NCI-H2029 treated with DMSO at 0.1 percent for 48 hours (cell line): Measurements from ENCODE around the gene TSPAN5.

Experiments used
- DNase-seq: peaks from one replicate; lab custom pipeline; 2025; lab: John Stamatoyannopoulos, UW

Gene TSPAN5

DNA sequence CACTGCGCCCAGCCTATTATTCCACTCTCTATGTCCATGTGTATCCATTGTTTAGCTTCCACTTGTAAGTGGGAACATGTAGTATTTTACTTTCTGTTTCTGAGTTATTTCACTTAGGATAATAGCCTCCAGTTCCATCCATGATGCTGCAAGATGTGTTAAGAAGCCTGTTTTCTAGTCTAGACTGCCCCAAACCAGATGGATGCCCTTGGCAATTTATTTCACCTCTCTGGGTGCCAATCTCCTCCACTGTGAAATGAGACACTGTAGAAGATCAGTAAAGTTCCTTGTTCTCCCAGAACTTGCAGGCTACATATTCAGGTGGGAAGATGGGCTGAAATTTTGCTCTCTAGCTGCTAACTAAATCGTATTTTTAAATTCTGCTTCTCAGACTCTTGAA is 72.8 kb downstream of the TSPAN5 start:
- no peak for DNase-seq

DNA sequence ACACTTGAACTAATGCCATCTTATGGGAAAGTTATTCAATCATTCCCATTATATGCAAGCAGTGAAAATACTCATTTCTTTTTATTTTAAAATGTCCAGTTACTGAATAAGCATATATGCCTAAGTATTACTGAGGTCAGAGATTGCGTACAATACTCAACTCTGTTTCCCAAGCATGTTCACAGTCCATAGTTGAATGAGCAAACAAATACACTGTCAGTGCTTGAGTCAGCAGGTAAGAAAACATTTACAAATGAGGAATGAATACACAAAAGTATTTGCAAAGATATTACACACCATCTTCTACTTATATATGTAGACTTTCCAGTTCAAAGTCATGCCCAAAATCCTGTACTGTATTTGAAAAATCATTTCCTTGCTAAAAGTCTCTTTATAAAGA is 74.1 kb downstream of the TSPAN5 start:
- no peak for DNase-seq

- no peak for DNase-seq
These were observed 75.1 kb downstream of the TSPAN5 start for GRCh38 chr4:98583265-98583664.

- DNase-seq: no peak
These were observed 77.3 kb downstream of the TSPAN5 start for GRCh38 chr4:98581126-98581525.

- no peak for DNase-seq
These were observed 80.5 kb downstream of the TSPAN5 start for GRCh38 chr4:98577956-98578355.

- DNase-seq: no peak
These were observed 83.6 kb downstream of the TSPAN5 start for GRCh38 chr4:98574816-98575215.

- DNase-seq: no peak
These were observed 84.6 kb downstream of the TSPAN5 start for GRCh38 chr4:98573791-98574190.

- no peak for DNase-seq
These were observed 85.7 kb downstream of the TSPAN5 start for GRCh38 chr4:98572697-98573096.

DNA sequence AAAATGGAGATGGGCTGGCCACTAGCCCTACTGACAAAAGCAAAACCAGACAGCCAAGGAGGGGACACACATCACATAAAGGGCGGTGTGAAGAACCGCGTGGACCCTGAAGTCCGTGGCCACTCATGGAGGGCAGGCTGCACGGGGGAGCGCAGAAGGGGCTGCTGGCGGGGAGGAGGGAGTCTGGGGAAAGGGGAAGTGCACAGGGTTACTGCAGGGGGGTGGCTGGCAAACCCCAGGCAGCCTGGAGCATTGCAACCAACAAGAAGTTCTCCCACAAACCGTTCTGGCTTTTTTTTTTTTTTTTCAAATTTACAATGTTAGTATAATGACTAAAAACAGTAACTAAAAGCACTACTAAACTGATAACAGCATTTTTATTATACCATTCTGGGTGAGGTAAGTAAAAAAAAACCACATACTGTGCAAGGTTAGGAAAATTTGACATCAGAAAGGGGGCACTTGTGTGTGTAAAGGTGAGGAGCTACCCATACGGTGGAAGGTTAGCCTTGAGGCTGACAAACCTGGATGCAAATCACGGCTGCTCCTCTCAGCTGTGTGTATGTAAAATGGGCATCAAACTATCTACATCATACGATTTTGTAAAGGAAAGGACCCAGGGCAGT is 87.1 kb downstream of the TSPAN5 start:
- DNase-seq: no peak

- no peak for DNase-seq
These were observed 88.1 kb downstream of the TSPAN5 start for GRCh38 chr4:98570151-98570797.

GRCh38 chr4:98568941-98569663 is 89.3 kb downstream of the TSPAN5 start:
- no peak for DNase-seq

GRCh38 chr4:98567611-98568010 is 90.8 kb downstream of the TSPAN5 start:
- DNase-seq: no peak

DNA sequence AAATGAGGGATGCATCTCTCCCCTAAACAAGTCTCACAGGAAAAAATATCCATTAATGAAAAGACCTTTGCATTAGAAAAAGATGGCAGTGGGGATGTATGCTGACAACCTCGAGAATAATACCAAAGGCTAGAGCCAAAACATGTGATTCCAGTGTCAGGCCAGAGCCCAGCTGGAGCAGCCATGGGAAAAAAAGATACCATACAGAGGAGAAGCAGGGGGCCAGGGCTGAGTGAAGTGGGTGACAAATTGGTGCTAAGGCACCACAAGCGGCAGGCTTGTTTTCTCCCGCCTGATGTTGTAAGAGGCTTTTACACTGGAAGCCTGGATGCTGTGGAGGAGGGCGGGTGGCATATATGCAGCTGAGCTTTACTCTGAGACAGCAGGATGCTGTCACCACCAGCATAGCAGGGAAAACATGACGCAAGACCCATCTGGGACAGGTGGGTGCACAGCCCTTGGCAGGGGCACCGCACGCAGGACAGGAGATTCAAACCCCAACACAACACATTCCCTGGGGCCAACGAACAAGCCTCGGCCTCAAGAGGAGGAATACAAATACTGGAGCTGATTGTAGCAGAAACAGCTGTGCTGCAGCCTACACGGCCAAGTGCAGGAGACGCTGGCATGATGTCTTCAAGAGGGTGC is 91.9 kb downstream of the TSPAN5 start:
- DNase-seq: no peak

- no peak for DNase-seq
These were observed 92.6 kb downstream of the TSPAN5 start for GRCh38 chr4:98565681-98566301.

DNA sequence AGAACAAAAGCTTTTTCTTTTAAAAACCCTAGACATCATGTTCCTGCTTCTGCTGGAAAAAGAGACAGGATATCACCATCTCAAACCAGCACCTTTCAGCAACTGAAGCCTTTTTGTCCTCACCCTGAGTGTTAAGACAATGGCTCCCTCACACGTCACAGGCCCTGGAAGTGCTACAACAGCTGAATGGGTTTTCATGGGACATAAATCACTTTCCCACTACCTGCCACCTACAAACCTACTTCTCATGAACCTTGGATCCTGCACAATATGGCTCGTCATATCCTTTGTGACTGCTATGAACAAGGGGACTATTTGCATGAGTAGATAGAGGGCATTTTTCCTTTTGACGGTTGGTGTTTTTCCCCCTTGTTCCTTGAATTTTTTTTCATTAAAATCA is 93.6 kb downstream of the TSPAN5 start:
- DNase-seq: no peak

DNA sequence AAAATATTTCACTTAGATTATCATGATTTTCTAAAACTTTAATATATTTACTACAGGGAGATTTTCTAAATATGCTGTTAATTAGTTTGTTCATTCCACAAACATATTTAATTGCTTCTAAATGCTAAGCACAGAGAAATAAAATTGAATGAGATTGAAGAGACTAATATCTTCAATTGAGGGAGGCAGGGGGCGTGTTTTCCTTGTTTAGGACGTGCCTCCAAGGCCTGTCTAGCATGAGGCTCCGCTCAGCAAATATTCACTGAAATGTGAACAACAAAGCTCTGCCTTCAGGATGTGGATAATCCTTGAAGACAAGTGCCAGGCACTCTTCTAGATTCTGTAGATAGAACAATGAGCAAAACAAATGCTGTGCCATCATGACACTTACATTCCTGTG is 98.1 kb downstream of the TSPAN5 start:
- DNase-seq: no peak

GRCh38 chr4:98558471-98559169 is 99.8 kb downstream of the TSPAN5 start:
- no peak for DNase-seq

DNA sequence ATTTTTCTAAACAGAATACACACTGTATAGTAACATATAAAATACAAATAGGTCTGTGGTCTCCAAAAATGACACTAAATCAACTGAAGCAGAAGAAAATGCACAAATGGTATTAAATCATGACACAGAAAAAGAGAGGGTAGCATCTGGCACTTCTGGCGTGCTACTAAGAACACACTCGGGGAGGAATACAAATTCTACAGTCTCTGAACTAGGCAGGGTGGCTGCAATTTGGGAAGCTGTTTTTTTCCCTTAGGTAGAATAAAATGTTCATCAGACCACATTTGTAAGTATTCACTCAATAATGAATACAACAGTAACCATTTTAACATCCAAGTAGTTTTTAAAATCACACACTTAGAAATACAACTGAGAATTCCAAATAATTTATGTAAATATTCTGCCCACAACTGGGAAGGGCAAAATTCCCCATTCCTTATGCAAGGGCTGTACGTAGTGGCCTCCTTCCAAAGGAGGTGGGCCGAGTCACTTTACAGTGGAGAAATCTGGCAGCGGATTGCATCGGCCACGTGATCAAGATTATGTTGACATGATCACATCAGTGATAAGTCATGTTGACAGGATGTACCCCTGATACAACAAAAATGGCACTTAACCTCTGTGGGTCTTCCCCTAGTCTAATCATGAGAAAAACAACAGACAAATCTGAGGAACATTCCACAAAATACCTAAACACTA is 101.1 kb downstream of the TSPAN5 start:
- no peak for DNase-seq

DNA sequence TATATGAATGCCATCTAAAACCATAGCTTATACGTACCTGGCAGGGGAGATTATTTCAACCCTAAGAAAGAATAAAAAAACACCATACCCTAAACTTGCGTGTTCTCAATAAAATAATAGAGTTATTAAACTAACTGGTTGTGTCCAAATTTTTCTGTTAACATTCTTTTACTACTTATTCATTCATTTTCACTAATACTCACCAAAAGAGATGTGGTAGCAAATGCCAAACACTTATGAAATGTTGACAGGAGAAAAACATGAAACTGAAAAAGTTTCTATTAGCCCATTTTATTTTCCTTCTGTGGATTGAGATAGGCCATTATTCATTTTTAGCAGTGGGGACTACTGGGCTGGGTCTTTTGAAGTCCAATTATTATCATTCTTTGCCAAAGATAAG is 102.0 kb downstream of the TSPAN5 start:
- no peak for DNase-seq

DNA sequence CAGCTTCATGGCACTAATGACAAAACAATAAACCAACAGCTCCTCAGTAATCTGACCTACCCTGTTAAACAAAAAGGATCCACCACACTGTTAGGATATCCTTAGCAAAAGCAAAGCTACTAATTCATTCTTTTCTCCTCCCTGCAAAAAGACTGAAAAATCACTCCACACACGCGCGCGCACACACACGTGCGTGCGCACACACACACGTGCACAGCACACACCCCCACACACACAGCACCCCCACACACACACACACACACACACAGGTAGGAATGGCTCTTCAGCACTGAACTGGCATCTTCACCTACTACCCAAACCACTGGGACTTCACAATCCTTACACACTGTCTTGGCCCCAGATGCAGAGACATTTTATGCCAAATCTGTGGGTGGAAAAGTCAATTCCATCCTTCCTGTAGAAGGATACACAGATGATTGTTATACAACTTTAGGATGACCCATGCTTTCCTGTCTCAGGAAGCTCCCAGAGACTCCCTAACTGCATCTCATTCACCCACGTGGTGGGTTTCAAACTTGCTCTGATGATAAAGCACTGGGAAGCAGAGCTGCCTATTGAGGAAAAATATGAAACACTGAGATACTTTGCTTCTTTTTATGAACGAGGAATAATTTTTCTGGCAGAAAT is 102.5 kb downstream of the TSPAN5 start:
- no peak for DNase-seq
